HepG2 (cell line): Measurements from ENCODE around the gene MRI1. TPM values are rescaled to one million over a fixed set of nuclear protein-coding genes. Genes with fewer than 3 reads are reported as not detected.

Experiments used
- ATAC-seq: fragments of 200-7000 bp; cut with Tn5 transposase; 3 replicates; pipeline ENCODE4 v1.9.1; 2020; ENCODE audit warnings: mild to moderate bottlenecking, moderate library complexity
- BruUV-seq: library from RNA; stranded (reverse); fragments of 400-500 nt; replicated peaks from 2 replicates; lab custom pipeline; 2021; lab: Mats Ljungman, UMichigan
- CTCF ChIA-PET: fragments of 300-600 bp; formaldehyde crosslinking; extraction: SDS; loops from one replicate; lab custom pipeline; 2021; ENCODE audit warnings: low total read pairs, inconsistent platforms, low intra/inter-chr PET ratio; lab: Yijun Ruan, JAX
- POLR2A ChIA-PET: fragments of 350-600 bp; sonication (Branson Sonifier 250); formaldehyde crosslinking; loops from one replicate; lab custom pipeline; 2020; ENCODE audit warnings: antibody characterized with exemption, inconsistent platforms; lab: Yijun Ruan, JAX
- DNase-seq: peaks from one replicate; pipeline ENCODE4 v3.0.0-alpha.2; 2015; ENCODE audit warnings: low spot score
- FAIRE-seq: peaks from 3 replicates; lab custom pipeline; 2011; peaks lifted over from hg19 to GRCh38; lab: Jason Lieb, UNC
- H2AFZ ChIP-seq: one replicate; pipeline ENCODE4 v1.6.1; 2011; ENCODE audit warnings: low read length, inconsistent platforms
- H3K27ac ChIP-seq: fragments of 300-600 bp; 3 replicates; pipeline ENCODE4 v1.8.0; 2011; ENCODE audit warnings: mixed run types, mild to moderate bottlenecking, mixed read lengths, low read length, inconsistent platforms; ENCODE audit not compliant: insufficient read depth; ENCODE audit errors: extremely low read length
- H3K27me3 ChIP-seq, 2 experiments: fragments of 200-600 bp in 1 of 2; 2 replicates in 1 of 2; 3 replicates in 1 of 2; pipeline versions ENCODE4 v1.6.0 to v1.8.0; 2011; ENCODE audit warnings: low read length in 2 of 2, mild to moderate bottlenecking in 2 of 2, moderate library complexity in 2 of 2, inconsistent platforms in 1 of 2; ENCODE audit not compliant: insufficient read depth in 2 of 2, control insufficient read depth in 1 of 2
- H3K36me3 ChIP-seq, 2 experiments: fragments of 200-600 bp in 1 of 2; replicated peaks in 1 of 2; 2 replicates in 1 of 2; 3 replicates in 1 of 2; pipeline versions ENCODE4 v1.5.1 to v1.8.0; 2011; ENCODE audit warnings: low read length in 2 of 2, inconsistent platforms in 1 of 2; ENCODE audit not compliant: insufficient read depth in 2 of 2, control insufficient read depth in 1 of 2
- H3K4me1 ChIP-seq: 2 replicates; pipeline ENCODE4 v1.5.1; 2012; ENCODE audit warnings: low read length, inconsistent platforms; ENCODE audit not compliant: insufficient read depth
- H3K4me2 ChIP-seq: 2 replicates; pipeline ENCODE4 v1.6.0; 2011; ENCODE audit warnings: low read depth, low read length, inconsistent platforms
- H3K4me3 ChIP-seq, 3 experiments: fragments of 200-600 bp in 1 of 3; sonication (generic), shearing (Covaris generic) in 1 of 3; replicated peaks in 1 of 3; 2 replicates each; pipeline ENCODE4 v1.5.1; 2011 to 2016; ENCODE audit warnings: low read length in 3 of 3, inconsistent platforms in 2 of 3, low read depth in 2 of 3, mild to moderate bottlenecking in 2 of 3, control low read depth in 1 of 3, mixed read lengths in 1 of 3; ENCODE audit not compliant: insufficient read depth in 1 of 3
- H3K79me2 ChIP-seq: one replicate; pipeline ENCODE4 v1.6.1; 2011; ENCODE audit warnings: low read length, inconsistent platforms; ENCODE audit not compliant: insufficient read depth
- H3K9ac ChIP-seq: 2 replicates; pipeline ENCODE4 v1.6.0; 2011; ENCODE audit warnings: mild to moderate bottlenecking, low read depth, low read length, inconsistent platforms; ENCODE audit not compliant: insufficient read depth
- H3K9me3 ChIP-seq: 2 replicates; pipeline ENCODE4 v1.5.1; 2012; ENCODE audit warnings: mild to moderate bottlenecking, low read length
- H4K20me1 ChIP-seq: 2 replicates; pipeline ENCODE4 v1.6.0; 2011; ENCODE audit warnings: inconsistent platforms, mild to moderate bottlenecking, low read length, moderate library complexity; ENCODE audit not compliant: insufficient read depth
- CREB1 ChIP-seq, 2 experiments: fragments of 450-650 bp in 1 of 2; IDR thresholded peaks; 2 replicates each; pipeline ENCODE4 v1.6.1; 2016 to 2017; ENCODE audit warnings: control low read depth in 1 of 2, mild to moderate bottlenecking in 1 of 2, missing compliant biosample characterization in 1 of 2, missing genetic modification characterization in 1 of 2
- GFI1 ChIP-seq: sonication (generic); formaldehyde crosslinking; IDR thresholded peaks from 2 replicates; pipeline ENCODE4 v1.5.0; 2020; ENCODE audit warnings: missing genetic modification reagents, mild to moderate bottlenecking, borderline replicate concordance
- HOXA3 ChIP-seq: sonication (generic); formaldehyde crosslinking; IDR thresholded peaks from 2 replicates; pipeline ENCODE4 v1.5.0; 2020; ENCODE audit warnings: missing genetic modification reagents
- MEF2D ChIP-seq: sonication (generic); formaldehyde crosslinking; IDR thresholded peaks from 2 replicates; pipeline ENCODE4 v1.5.1; 2020; ENCODE audit warnings: mild to moderate bottlenecking, missing genetic modification reagents
- MTA3 ChIP-seq: sonication (generic); formaldehyde crosslinking; IDR thresholded peaks from 2 replicates; pipeline ENCODE4 v1.4.0; 2020; ENCODE audit warnings: missing genetic modification reagents
- POLR2AphosphoS5 ChIP-seq: IDR thresholded peaks from 2 replicates; pipeline ENCODE4 v1.6.1; 2012; ENCODE audit warnings: low read depth, low read length
- SAP130 ChIP-seq: IDR thresholded peaks from 2 replicates; pipeline ENCODE4 v1.6.1; 2016; ENCODE audit warnings: low read depth
- ZNF317 ChIP-seq: sonication (generic); formaldehyde crosslinking; IDR thresholded peaks from 2 replicates; pipeline ENCODE4 v1.5.0; 2020; ENCODE audit warnings: mild to moderate bottlenecking, missing genetic modification reagents
- ZNF329 ChIP-seq: sonication (generic); formaldehyde crosslinking; IDR thresholded peaks from 2 replicates; pipeline ENCODE4 v1.9.0; 2021; ENCODE audit warnings: low read depth, mild to moderate bottlenecking, missing genetic modification reagents
- ZNF451 ChIP-seq: sonication (generic); formaldehyde crosslinking; IDR thresholded peaks from 2 replicates; pipeline ENCODE4 v1.5.0; 2020; ENCODE audit warnings: mild to moderate bottlenecking, missing genetic modification reagents
- ZNF703 ChIP-seq: sonication (generic); formaldehyde crosslinking; IDR thresholded peaks from 2 replicates; pipeline ENCODE4 v1.5.1; 2020; ENCODE audit warnings: missing genetic modification reagents, mild to moderate bottlenecking, moderate library complexity, borderline replicate concordance
- ZSCAN30 ChIP-seq: sonication (generic); formaldehyde crosslinking; IDR thresholded peaks from 2 replicates; pipeline ENCODE4 v1.5.0; 2020; ENCODE audit warnings: mild to moderate bottlenecking, missing genetic modification reagents
- WGBS: methylation state at CpG from one replicate; pipeline ENCODE4 v1.1.6; 2017; ENCODE audit warnings: low lambda C conversion rate; 5-methylcytosine and 5-hydroxymethylcytosine counted together
- in situ Hi-C: cut with HindIII; loops from 2 replicates; pipeline ENCODE4 v1.10.0; 2017; ENCODE audit warnings: low pct_unique_long_range_greater_than_20kb; ENCODE audit not compliant: extremely low pct_ligation_motif_present
- intact Hi-C: fragments of 100-400 bp; cut with micrococcal nuclease; formaldehyde crosslinking; loops from one replicate; pipeline ENCODE4 v1.10.0; 2022; ENCODE audit not compliant: unreplicated experiment
- polyA plus RNA-seq, 8 experiments: library from polyadenylated mRNA; depleted of rRNA in 3 of 8; stranded (reverse) in 7 of 8; unstranded in 1 of 8; fragments of >200 nt; fragmentation: Illumina TruSeq in 4 of 8; extraction: Trizol in 4 of 8; gene quantifications; 2 replicates each; pipeline versions ENCODE4 v1.2.1 to v1.2.3, GENCODE V29; 2011 to 2016; ENCODE audit warnings: low read depth in 4 of 8, missing spikeins in 1 of 8, mixed read lengths in 1 of 8; ENCODE audit not compliant: insufficient read depth in 1 of 8
- total RNA-seq, 5 experiments: library from RNA; depleted of rRNA; stranded (reverse); fragments of >200 nt; fragmentation: Illumina TruSeq; extraction: Trizol; gene quantifications; 2 replicates each; pipeline ENCODE4 v1.2.3, GENCODE V29; 2016; ENCODE audit warnings: low read depth in 1 of 5
- TF ChIP-seq, protein P1 (sequence below): sonication (generic); formaldehyde crosslinking; IDR thresholded peaks from 2 replicates; pipeline ENCODE4 v1.4.0; 2020; ENCODE audit warnings: missing genetic modification reagents
- TF ChIP-seq, protein P2 (sequence below): IDR thresholded peaks from 2 replicates; pipeline ENCODE4 v1.6.1; 2016; ENCODE audit warnings: low read depth

Gene MRI1
- total and polyA plus RNA-seq, 2 of the 13 experiments (the other 11 are each of a cell fraction or from before 2014, with no cell fraction given): 20.1 to 20.6 TPM

DNA sequence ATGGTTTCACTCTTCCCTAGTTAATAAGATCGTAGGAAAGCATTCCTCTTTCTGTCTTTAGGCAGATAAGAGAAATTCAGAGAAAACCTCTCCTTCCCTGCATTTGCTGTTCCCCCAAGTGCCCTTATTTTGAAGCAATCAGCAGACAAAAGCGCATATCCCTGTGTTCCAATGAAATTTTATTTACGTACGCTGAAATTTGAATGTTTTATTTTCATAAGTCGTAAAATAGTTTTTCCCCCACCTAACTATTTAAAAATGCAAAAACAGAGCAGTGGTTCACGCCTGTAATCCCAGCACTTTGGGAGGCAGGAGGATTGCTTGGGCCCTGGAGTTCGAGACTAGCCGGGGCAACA lies 17.2 kb upstream of the MRI1 start:
- 0 out of 2 replicates have a peak, but pooled peaks have one; percentile 6 for TF ChIP-seq GFI1 (CRISPR knock-in tag)
- TF ChIP-seq, protein P1, sequence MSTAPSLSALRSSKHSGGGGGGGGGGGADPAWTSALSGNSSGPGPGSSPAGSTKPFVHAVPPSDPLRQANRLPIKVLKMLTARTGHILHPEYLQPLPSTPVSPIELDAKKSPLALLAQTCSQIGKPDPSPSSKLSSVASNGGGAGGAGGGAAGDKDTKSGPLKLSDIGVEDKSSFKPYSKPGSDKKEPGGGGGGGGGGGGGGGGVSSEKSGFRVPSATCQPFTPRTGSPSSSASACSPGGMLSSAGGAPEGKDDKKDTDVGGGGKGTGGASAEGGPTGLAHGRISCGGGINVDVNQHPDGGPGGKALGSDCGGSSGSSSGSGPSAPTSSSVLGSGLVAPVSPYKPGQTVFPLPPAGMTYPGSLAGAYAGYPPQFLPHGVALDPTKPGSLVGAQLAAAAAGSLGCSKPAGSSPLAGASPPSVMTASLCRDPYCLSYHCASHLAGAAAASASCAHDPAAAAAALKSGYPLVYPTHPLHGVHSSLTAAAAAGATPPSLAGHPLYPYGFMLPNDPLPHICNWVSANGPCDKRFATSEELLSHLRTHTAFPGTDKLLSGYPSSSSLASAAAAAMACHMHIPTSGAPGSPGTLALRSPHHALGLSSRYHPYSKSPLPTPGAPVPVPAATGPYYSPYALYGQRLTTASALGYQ: no peak
- intact Hi-C loops (loop anchor here (1.0 kb wide), 1 partner anchor 16 kb away; no protein-coding TSS in a partner anchor), in situ Hi-C loops (no loop called here)
- no peak for DNase-seq
- FAIRE-seq: no peak
- ChIA-PET CTCF (no interaction called here), POLR2A (interaction anchor here (0.8 to 2.4 kb wide), 13 partner anchors 8 to 572 kb away, joined by 3 to 43 read pairs (median 6); partner anchors contain the start of genes C19orf53, IL27RA, MRI1 and ZSWIM4)
- WGBS: 94% methylated on average over 8 of the region's 8 CpGs
- Histone ChIP-seq H3K4me3 (peak overlapping the region in 2 of 3 experiments; percentile 20 to 90; a peak in 2 of 6 replicates), H3K4me2 (peak overlapping the region; percentile 30; the same call in 1 of the 2 replicates), H3K4me1 (peaks cover 33% of the 10 kb centered on the region), H3K27me3 (no peaks in the 10 kb centered on the region; a peak in 1 of 5 replicates), H2AFZ (no peak overlapping the region), H3K27ac (peak overlapping the region; percentile 7), H3K79me2 (peaks cover 5% of the 10 kb centered on the region), H3K9ac (peak overlapping the region; percentile 12; the same call in 1 of the 2 replicates), H3K9me3 (no peaks in the 10 kb centered on the region), H3K36me3 (peaks cover 3% of the 10 kb centered on the region in 2 experiments; a peak in 2 of 5 replicates), H4K20me1 (no peaks in the 10 kb centered on the region)
- no TSS peak for BruUV-seq
- ATAC-seq: no peak

DNA sequence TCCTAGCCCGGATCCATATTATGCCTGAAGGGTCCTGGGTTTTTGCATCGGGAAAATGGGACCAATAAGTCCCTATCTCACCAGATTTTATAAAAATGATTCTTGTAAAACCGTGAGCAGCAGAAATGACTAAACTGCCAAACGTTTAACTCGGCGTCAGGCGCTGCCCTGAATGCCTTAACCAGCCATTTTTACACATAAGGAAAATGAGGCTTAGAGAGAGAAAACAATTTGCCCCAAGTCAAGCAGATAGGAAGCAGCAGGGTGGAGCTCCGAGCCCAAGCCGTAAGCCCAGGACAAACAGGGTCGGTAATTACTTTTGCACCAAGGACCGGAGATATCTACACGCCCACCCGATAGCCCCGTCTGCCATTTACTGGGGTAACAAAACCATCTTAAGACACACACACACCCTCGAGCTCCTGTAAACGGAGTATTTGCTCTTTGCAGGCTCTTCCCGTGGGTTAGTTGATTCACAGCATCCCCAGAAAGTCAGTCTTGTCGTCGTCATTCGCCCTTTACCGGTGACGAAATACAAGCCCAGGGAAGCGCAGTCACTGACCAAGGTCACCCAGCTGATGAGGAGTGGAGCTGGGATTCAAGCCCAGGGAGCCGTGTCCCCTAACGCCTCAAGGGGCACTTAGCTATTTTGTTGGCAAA lies 16.0 kb upstream of the MRI1 start:
- POLR2A ChIA-PET: interaction anchor here (0.9 to 2.4 kb wide), 13 partner anchors 8 to 573 kb away, joined by 3 to 43 read pairs (median 6); partner anchors contain the start of genes C19orf53, IL27RA, MRI1 and ZSWIM4
- Histone ChIP-seq H3K9ac (peak overlapping the region; percentile 79), H3K27me3 (no peaks in the 10 kb centered on the region; a peak in 1 of 5 replicates), H3K4me3 (peak overlapping the region; percentile 69 to 98 (median 90)), H3K27ac (peak overlapping the region; percentile 66), H4K20me1 (no peaks in the 10 kb centered on the region), H3K79me2 (peaks cover 5% of the 10 kb centered on the region), H2AFZ (no peak overlapping the region), H3K4me1 (peaks cover 33% of the 10 kb centered on the region), H3K36me3 (peaks cover 3 to 5% of the 10 kb centered on the region in 2 experiments; a peak in 3 of 5 replicates), H3K4me2 (peak overlapping the region; percentile 93), H3K9me3 (no peaks in the 10 kb centered on the region)
- FAIRE-seq (no peak), ATAC-seq (no peak), DNase-seq (no peak)
- CTCF ChIA-PET: no interaction called here
- TSS peak; percentile 91 for BruUV-seq
- in situ Hi-C loops: no loop called here
- under 1% methylated on average over 16 of the region's 25 CpGs for WGBS
- intact Hi-C loops: no loop called here
- 0 out of 2 replicates have a peak, but pooled peaks have one; percentile 6 for TF ChIP-seq ZNF329 (CRISPR knock-in tag)
- TF ChIP-seq MEF2D (CRISPR knock-in tag): 0 out of 2 replicates have a peak, but pooled peaks have one; percentile 9
- no peak; the same call in 1 of the 2 replicates for TF ChIP-seq ZNF703 (CRISPR knock-in tag)
- no peak for TF ChIP-seq POLR2AphosphoS5
- TF ChIP-seq ZNF317 (CRISPR knock-in tag): peak; percentile 64; the same call in 1 of the 2 replicates
- peak; percentile 71; the same call in 1 of the 2 replicates for TF ChIP-seq HOXA3
- peak; percentile 73 for TF ChIP-seq CREB1 (IDR thresholded peaks at IDR 0.05)
- peak; percentile 70 for TF ChIP-seq CREB1 (CRISPR knock-in tag; IDR thresholded peaks at IDR 0.05)
- no peak for TF ChIP-seq ZSCAN30 (CRISPR knock-in tag)
- TF ChIP-seq MTA3 (CRISPR knock-in tag): no peak
- TF ChIP-seq ZNF451 (CRISPR knock-in tag): no peak
- TF ChIP-seq, protein P2, sequence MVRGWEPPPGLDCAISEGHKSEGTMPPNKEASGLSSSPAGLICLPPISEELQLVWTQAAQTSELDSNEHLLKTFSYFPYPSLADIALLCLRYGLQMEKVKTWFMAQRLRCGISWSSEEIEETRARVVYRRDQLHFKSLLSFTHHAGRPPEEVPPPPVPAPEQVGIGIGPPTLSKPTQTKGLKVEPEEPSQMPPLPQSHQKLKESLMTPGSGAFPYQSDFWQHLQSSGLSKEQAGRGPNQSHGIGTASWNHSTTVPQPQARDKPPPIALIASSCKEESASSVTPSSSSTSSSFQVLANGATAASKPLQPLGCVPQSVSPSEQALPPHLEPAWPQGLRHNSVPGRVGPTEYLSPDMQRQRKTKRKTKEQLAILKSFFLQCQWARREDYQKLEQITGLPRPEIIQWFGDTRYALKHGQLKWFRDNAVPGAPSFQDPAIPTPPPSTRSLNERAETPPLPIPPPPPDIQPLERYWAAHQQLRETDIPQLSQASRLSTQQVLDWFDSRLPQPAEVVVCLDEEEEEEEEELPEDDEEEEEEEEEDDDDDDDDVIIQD (CRISPR knock-in tag): no peak
- peak; percentile 34; the same call in 1 of the 2 replicates for TF ChIP-seq SAP130
